ENCODE measurements around the gene PUS10.
"Not testable (repeated sequence)": the region's sequence is repeated elsewhere in the genome, so short reads cannot be mapped to it uniquely, and the experiment has no call there.

The PUS10 gene

DNA sequence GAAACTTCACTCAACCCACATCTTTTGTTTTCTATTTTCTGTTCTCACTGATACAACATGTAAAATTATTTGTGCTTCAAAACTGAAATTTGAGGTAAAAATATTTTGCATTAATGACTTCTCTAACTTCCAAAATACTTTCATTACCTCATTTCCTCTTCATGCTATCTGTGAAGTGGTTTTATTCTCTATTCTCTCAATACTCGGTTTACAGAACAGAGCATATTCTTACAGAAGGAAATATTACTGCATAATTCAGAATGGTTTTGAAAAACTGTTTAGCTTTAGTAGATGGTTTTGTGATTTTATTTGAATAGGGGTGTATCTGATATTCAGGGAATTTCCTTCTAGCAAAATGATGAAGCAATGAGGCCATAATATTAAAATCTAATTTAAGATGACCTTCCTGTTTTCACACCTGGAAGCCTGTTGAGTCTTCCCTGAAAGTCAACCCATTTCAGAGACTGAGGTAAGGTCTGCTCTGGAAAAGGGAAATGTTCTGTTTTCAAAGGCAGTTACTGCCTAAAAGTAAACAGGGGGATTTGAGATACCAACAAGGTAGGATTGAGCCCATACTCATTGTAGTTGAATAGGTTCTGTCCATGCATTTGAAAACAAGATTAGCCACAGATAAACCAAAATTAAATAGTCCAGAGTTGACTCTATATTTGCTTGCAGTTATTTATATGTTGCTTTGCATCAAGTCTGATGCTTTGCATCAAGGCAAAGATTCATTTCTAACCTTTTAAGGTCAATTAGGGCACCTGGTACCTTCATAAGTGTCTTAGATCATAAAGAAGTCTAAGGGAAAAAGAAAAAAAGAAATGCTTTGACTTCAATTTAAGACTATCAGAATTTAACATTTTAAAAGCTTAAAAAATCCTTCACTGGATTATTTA is 51.3 kb downstream of the PUS10 start:
- no peak for DNase-seq

DNA sequence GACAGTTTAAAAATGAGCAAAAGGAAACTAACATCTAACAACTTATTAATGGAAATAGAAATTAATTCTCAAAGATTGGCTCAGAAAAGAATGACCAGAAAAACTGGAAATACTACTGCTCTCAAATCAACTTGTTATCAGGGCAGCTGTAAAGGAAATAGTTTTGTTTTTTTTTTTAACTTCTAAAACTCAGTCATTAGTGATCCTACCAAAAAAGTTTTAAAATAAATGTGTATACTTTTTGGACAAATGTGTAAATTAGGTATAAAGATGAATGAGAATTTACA is 52.6 kb downstream of the PUS10 start:
- DNase-seq: no peak

DNA sequence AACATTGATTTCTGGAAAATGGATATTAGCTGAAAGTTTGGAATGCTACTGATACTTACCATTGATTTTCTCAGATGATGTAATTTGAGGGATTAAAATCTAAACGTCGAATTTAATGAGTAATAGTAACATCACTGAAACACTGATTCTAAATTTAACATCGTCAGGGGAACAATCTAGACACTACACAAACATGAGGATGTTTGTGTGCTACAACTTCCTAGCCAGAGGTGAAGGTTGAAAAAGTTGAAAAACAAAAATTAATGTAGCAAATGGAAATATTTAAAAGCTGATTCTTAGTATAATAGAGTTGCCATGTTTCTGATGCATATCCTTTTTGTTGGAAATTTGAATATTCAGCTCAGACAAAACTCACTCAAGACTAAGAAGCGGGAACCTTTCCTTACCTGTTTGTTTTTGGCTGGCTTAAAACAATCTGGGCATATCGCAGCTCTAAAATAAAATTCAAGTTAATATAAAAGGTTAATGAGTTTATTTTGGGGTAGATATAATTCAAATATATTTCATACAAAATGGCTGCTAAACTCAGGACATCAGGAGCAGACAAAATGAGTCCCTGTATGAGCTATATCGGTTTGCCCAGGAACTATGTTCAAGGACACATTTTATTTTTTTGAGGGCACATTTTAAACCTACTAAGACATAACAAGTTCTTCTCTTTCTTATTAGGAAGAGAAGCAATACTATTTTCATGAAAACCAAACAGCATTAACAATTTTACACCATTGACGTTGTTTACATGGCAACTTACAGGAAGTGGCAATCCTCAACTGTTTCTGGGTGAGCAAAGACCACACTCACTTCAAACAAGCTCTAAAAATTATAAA is 53.2 kb downstream of the PUS10 start:
- no peak for DNase-seq

DNA sequence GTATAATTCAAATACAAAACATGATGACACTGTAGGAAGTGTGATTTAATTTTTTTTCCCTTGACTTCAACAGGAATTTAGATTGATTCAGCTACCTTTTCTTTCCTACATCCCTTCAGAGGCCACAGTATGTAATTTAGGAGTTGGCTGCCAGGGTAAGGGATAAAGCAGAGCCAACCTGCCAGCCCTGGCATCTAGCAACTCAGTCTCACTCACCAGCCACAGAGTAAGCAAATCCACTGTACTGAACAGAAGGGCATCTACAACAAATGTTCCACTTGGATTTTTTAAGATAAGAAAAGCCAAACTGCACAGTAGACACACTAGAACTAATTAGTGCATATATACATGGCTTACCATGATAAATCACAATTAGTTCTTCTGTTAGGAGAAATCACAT is 54.9 kb downstream of the PUS10 start:
- no peak for DNase-seq

DNA sequence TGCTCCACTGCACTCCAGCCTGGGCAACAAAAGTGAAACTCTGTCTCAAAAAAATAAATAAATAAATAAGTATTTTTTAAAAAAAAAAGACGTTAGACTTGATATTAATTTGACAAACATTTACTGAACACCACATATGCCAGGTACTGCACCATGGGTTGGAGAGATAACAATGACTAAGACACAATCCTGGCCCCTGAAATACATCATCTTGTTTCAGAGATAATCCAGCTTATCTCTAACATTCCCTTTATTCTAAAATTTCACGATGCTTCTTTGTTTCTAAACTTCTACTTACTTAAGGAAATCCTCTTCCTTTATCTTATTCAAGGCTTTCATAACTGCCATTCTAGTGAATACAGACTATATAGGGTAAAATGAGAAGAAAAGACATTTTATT is 55.5 kb downstream of the PUS10 start:
- no peak for DNase-seq

DNA sequence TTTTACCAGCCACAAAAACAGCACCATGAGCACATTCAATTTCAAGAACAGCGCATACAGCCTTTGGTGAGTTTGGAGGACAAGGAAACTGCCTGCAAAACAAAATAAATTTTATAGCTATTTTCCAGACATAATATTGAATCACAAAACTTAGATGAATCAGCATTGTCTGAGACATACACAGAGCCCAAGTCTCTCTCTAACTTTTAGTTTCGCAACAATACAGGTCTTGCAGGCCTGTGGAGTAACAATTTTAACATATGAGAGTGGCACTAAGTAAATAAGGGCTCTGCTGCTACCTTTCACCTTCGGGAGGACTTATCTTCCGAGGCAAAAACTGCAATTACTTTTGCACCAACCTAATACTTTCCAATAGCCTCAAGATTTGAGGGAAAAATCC is 56.6 kb downstream of the PUS10 start:
- DNase-seq: no peak

DNA sequence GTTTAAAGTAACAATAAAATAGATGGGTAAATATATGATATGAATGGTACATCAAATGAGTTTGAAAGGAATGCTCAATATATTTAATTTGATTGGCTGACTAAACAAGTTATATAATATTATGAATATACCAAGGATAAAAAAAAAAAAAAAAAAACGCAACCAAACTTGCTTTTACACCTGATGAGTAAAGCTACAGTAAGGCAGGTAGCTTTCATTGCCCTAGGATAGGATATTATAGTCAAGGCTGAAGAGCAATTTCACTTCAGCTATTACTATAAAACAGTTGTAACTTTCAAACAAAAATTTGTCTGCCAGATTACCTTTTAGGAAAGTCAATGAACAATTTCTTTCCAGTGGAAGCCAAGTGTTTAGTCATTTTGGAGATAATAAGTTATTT is 57.3 kb downstream of the PUS10 start:
- DNase-seq: no peak

DNA sequence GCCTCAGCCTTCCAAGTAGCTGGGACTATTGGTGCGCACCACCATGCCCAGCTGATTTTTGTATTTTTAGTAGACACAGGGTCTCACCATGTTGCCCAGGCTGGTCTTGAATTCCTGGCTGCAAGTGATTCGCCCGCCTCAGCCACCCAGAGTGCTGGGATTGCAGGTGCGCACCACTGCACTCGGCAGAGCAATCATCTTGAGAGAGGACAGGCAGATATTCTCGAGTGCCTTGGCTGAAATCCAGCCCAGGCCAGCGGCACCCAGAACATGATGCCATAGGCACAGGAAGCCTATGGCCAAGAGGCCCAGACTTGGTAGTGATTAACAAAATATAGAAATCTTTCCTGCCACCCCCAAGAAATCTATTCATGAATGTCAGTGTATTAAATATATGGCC is 58.6 kb downstream of the PUS10 start:
- no peak for DNase-seq

DNA sequence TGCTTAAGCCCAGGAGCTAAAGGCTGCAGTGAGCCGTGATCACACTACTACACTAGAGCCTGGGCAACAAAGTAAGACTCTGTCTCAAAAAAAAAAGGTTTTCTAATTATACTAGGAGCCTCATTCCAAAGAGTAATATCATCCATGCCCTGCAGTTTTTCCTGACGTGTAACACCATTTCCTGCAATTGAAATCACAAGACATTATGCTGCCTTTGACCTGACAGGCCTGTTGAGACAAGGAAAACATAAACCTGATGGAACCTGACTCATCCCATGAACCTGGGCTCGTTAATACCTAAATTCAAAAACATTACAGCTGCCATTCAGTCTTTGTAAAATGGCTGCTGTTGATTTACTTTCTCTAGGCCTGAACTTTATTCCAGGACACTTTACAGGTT is 59.3 kb downstream of the PUS10 start:
- DNase-seq: no peak

DNA sequence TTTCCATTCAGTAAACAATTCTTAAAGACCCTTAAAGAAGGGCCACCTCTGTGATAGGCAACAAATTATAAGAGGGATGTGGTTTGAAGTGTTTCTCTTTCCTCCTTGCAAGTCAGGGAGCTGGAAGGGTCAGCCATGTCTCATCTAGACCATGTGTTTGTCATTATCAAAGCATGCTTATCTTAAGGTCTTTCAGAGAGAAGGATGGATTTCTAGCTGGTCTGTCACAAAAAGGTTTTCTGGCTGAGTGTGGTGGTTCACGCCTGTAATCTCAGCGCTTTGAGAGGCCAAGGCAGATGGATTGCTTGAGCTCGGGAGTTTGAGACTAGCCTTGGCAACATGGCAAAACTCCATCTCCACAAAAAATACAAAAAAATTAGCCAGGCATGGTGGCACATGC is 59.7 kb downstream of the PUS10 start:
- no peak for DNase-seq

DNA sequence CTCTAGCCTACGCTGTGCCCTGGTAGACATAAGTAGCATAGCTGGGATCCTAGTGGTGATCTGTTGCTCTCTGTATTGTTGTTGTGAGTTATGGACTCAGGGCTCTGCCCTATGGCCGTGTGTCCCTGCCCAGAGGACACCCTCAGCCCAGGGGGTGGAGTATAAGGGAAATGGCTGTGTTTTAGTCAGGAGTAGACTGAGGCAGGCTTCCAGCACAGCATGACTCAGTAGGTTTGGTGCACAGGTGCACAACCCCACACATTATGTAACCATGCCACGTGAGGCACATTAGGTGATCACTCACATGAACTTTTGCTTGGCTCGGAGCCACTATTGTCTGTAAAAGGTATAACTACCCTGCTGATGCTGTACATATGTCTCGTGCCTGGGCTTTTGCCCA is 60.4 kb downstream of the PUS10 start:
- DNase-seq: no peak

DNA sequence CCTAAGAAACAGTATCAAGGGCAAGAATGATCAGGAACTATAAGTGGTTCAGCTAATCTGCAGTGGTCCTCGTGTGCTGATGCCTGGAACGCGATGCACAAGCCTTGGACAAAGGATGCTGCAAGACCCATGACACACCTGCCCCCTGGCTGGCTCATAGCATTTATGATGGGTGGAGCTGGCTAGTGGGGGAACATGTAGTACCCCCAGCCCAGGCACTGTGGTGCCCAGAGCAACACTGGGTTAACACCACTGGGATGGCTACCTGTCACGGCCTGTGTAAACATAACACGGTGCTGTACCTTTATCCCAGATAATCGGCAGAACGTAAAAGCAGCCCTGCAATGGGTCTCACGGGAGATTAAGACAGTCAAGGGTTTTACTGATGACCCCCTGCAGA is 60.8 kb downstream of the PUS10 start:
- no peak for DNase-seq

DNA sequence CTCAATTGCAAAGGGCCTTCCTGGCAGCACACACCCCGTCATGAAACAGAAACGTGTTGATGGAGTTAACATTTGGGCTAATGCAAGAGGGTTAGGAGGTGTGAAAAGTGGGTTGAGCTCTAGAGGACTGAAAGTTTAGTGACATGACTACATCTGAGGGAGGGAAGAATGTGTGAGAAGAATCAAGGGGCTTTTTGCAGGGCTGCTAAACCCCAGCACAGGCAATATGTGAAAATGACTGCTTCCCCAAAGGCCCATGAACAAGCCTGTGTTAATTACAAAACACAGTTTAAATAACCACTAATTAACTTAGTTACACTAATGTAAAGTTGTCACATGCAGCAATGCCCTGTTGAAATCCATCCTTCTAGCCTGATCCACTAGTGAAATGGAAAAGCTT is 63.9 kb downstream of the PUS10 start:
- DNase-seq: no peak

DNA sequence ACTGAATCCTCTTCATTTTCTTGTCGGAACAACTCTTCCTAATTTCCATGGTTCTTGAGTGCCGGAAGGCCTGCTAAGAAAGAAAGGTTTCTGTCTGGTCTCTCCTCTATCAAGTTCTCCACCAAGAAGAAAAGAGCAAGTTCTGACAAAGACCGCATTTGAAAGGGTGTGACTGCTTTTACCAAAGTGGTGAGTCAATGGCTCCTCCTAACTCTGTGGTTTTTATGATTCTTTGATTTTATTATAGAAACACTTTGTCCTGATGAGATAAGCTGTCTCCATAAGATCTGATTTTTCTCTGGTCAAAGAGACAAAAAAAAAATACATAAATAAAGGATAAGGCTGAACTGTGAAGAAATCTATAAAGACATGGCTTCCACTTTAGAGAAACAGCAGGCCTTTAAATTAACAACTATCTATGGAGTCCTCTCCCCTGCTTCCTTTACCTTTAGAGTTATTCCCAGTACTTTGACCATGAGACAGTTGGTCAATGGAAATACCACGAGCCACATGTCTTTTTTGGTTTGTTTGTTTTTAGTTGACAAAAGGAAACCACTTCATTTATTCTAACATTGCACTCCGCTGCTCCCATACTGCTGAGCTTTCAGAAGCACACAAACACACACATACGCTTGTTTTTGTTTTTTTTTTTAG is 69.0 kb downstream of the PUS10 start:
- no peak for DNase-seq

DNA sequence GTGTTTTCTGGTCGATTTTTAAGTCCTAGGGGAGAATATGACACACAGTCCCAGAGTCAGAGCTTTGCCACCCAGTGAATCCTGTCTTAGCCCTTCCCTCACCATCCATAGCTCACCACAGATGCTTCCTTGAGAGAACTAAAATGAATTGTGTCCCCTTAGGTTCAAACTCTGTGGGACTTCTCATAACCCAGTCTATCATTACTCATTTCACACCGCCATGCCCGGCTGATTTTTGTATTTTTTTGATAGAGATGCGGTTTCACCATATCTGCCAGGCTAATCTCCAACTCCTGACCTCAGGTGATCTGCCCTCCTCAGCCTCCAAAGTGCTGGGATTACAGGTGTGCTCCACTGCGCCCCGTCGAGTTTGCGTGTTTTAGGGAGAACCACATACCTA is 69.9 kb downstream of the PUS10 start:
- DNase-seq: no peak

DNA sequence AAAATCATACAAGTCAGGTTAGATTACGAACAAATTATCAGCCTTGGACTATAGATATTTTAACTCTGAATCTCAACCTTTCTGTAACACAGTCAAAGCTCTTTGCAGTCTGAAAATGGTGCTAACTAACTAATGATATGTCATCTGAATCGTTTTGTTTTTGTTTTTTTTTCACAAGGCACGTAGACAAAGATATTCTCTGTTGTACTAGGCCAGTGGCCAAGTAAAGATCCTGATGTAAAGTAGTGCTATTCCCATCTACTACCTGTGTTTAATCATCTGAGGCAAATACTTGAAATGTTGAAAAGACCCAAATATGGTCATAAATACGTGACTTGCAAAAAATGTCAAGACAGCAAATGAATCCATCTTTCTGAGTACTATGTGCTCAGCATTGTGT is 71.0 kb downstream of the PUS10 start:
- no peak for DNase-seq

DNA sequence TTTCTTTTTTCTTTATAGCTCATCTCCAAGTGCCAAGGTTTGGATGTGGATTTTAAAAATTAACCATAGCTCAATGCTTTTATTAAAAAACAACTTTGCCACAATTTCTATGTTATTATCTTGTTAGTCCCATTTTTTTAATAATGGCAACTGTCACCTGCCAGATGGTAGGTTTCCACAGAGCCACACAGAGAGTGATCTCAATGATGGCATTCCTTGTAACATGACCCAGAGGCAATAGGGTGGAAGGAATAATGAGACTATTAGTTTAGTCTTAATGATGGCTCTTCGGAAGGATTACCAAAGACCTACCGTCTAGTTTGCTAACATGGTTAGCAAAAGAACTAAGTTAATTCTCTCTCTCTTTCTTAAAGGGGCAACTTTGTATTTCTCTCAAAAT is 72.7 kb downstream of the PUS10 start:
- DNase-seq: no peak

DNA sequence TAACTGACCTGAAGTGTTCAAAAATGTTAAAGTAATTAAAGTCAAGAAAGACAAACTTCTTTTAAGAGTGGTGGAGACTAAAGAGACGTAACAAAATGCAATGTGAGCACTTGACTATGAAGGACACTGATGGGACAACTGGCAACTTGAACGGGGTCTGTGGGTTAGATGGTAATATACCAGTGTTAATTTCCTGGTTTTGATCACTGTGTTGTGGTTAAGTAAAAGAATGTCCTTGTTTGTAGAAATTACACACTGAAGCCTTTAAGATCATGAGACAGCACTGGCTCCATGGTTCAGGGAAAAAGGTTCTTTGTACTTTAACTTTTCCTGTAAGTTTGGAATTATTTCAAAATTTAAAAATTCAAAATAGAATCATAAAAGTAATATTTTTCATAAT is 78.4 kb downstream of the PUS10 start:
- DNase-seq: no peak

DNA sequence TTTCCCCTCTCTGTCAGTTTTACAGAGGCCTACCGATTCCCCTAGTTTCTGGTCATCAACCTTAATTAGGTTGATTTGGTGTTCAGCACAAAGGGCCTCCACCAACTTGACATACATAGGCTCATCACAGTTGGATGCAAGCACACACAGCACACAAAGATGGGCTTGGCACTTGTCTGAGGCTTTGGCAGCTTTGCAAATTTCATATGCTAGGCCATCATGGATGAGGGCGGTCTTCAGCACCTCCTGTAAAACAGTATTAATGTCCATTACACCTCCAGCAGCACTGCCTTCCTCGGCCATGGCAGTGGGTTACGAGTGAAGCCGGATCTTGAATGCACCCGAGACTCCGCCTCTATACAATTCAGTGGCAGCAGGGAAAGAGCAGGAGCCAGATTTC is 79.8 kb downstream of the PUS10 start:
- DNase-seq: no peak

DNA sequence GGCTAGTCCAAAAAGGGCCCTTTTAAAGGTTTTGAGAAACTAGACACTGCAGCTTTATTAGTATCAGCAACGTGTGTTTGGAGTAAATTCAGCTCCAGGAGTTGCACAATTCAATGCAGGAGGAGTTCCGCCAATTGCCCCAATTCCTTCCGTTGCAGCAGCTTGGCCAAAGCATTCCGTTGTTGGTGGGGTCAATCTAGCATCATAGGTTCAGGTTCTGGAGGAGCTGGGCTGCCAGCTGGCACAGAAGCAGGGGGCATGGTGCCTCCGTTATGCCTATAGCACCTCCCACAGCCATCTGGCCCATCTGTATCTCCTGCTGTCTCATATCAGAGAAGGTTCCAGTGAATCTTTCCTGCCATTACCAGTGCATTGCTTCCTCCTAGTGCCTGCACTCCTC is 81.3 kb downstream of the PUS10 start:
- DNase-seq: no peak

DNA sequence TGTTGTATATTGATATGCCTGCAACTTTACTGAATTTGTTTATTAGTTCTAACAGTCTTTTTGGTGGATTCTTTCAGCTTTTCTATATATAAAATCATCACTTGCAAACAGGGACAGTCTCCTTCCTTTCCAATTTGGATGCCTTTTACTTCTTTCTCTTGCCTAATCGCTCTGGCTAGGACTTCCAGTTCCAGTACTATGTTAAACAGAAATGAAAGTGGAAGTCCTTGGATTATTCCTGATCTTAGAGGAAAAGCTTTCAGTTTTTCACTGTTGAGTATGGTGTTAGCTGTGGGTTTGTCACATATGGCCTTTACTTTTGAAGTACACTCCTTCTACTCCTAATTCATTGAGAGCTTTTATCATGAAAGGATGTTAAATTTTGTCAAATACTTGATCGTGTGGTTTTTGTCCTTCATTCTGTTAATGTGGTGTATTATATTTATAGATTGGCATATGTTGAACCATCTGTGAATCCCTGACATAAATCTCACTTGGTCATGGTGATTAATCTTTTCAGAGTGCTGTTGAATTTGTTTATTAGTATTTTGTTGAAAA is 83.8 kb downstream of the PUS10 start:
- no peak for DNase-seq

DNA sequence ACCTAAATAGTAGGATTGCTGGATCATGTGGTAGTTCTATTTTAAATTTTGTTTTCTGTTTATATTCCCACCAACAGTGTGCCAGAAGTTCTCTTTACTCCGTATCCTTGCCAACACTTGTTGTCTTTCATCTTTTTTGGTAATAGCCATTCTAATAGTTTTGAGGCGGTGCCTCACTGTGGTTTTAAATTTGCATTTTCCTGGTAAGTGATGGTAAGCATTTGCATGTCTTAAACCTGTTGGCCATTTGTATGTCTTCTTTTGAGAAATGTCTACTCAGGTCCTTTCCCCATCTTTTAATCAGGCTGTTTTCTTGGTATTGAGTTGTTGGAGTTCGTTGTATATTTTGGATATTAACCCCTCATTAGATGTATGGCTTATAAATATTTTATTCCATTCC is 85.1 kb downstream of the PUS10 start:
- DNase-seq: no peak

DNA sequence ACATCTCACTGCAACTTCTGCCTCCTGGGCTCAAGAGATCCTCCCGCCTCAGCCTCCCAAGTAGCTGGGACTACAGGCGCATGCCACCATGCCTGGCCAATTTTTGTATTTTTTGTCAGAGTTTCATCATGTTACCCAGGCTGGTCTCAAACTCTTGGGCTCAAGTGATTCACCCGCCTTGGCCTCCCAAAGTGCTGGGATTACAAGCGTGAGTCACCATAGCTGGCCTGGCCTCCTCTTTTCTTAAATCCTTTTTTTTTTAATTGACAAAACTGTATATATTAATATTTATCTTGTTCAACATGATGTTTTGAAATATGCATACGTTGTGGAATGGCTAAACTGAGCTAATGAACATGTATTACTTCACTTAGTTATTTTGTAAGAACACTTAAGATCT is 86.0 kb downstream of the PUS10 start:
- DNase-seq: not testable (repeated sequence)
